SK-N-SH treated with all-trans-retinoic acid at 6 μM for 48 hours (cell line): ENCODE measurements around the gene PANX2.

Source experiments
- CSDC2 ChIP-seq: fragments of 250-450 bp; sonication (Bioruptor Pico); IDR thresholded peaks from 2 replicates; pipeline ENCODE4 v1.5.0; 2020; ENCODE audit warnings: mild to moderate bottlenecking, moderate library complexity
- GLIS3 ChIP-seq: fragments of 250-450 bp; sonication (Bioruptor Pico); IDR thresholded peaks from 2 replicates; pipeline ENCODE4 v1.5.0; 2020; ENCODE audit warnings: mild to moderate bottlenecking, moderate library complexity
- PPARA ChIP-seq: fragments of 250-450 bp; sonication (Bioruptor Pico); IDR thresholded peaks from 2 replicates; pipeline ENCODE4 v1.5.0; 2020; ENCODE audit warnings: mild to moderate bottlenecking, borderline replicate concordance
- RARB ChIP-seq: fragments of 250-450 bp; sonication (Bioruptor Pico); IDR thresholded peaks from 2 replicates; pipeline ENCODE4 v1.8.0; 2021; ENCODE audit warnings: mild to moderate bottlenecking, moderate library complexity
- ZFP3 ChIP-seq: fragments of 250-450 bp; sonication (Bioruptor Pico); IDR thresholded peaks from 2 replicates; pipeline ENCODE4 v1.5.0; 2020; ENCODE audit warnings: mild to moderate bottlenecking, moderate library complexity
- ZFP30 ChIP-seq: fragments of 450-650 bp; formaldehyde crosslinking; IDR thresholded peaks from 2 replicates; pipeline ENCODE4 v1.5.0; 2022; ENCODE audit warnings: mild to moderate bottlenecking, moderate library complexity
- ZNF565 ChIP-seq: fragments of 450-650 bp; formaldehyde crosslinking; conservative IDR thresholded peaks from 2 replicates; pipeline ENCODE4 v1.5.0; 2020; ENCODE audit warnings: low read depth, mild to moderate bottlenecking, moderate library complexity
- TF ChIP-seq, protein P1 (sequence below): fragments of 250-450 bp; sonication (Bioruptor Pico); IDR thresholded peaks from 2 replicates; pipeline ENCODE4 v1.8.0; 2020; ENCODE audit warnings: mild to moderate bottlenecking, moderate library complexity, borderline replicate concordance

DNA sequence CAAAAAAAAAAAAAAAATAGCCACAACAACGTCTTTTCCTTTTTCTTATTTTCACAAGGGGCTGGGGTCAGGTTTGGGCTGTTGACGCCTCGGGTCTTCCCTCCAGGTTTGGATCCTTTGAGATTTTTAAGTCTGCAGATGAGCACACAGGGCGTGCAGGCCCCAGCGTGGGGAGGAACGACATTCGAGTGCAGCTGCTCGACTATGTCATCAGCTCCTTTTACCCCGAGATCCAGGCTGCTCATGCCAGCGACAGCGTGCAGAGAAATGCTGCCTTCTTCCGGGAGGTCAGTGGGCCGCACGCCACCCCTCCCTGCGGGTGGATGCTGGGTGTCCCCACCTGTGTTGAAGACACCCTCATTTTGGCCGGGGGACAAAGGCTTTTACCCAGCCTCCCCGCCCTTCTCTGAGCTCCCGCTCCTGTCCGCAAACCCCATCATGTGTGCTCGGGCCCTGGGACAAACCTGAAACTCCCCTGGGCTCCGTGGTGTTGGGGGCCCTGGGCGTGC lies 38.0 kb downstream of the PANX2 start:
- no peak for TF ChIP-seq CSDC2 (CRISPR knock-in tag)
- TF ChIP-seq, protein P1, sequence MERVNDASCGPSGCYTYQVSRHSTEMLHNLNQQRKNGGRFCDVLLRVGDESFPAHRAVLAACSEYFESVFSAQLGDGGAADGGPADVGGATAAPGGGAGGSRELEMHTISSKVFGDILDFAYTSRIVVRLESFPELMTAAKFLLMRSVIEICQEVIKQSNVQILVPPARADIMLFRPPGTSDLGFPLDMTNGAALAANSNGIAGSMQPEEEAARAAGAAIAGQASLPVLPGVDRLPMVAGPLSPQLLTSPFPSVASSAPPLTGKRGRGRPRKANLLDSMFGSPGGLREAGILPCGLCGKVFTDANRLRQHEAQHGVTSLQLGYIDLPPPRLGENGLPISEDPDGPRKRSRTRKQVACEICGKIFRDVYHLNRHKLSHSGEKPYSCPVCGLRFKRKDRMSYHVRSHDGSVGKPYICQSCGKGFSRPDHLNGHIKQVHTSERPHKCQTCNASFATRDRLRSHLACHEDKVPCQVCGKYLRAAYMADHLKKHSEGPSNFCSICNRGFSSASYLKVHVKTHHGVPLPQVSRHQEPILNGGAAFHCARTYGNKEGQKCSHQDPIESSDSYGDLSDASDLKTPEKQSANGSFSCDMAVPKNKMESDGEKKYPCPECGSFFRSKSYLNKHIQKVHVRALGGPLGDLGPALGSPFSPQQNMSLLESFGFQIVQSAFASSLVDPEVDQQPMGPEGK (CRISPR knock-in tag), result no peak
- no peak for TF ChIP-seq RARB (CRISPR knock-in tag)
- TF ChIP-seq ZFP3, result no peak
- TF ChIP-seq PPARA (CRISPR knock-in tag), result no peak
- TF ChIP-seq ZFP30 (CRISPR knock-in tag), result no peak
- no peak for TF ChIP-seq GLIS3 (CRISPR knock-in tag)
- no peak for TF ChIP-seq ZNF565 (CRISPR knock-in tag)
